Mesodermal cell (in vitro differentiated cells): Measurements from ENCODE around the gene TMEM60.

Source experiments
- H3K27ac ChIP-seq: 2 replicates; pipeline ENCODE4 v1.7.0; 2013; ENCODE audit warnings: mild to moderate bottlenecking, low read depth, low read length, moderate library complexity; ENCODE audit not compliant: severe bottlenecking
- H3K36me3 ChIP-seq: 2 replicates; pipeline ENCODE4 v1.7.1; 2013; ENCODE audit warnings: mild to moderate bottlenecking, low read length, moderate library complexity; ENCODE audit not compliant: control insufficient read depth, insufficient read depth
- H3K4me1 ChIP-seq: one replicate; pipeline ENCODE4 v1.7.1; 2013; ENCODE audit warnings: mild to moderate bottlenecking, low read length; ENCODE audit not compliant: insufficient read depth, control insufficient read depth, poor library complexity, severe bottlenecking
- H3K4me3 ChIP-seq: 2 replicates; pipeline ENCODE4 v1.7.0; 2013; ENCODE audit warnings: low read length, control low read depth, mild to moderate bottlenecking; ENCODE audit not compliant: insufficient read depth, poor library complexity, severe bottlenecking; ENCODE audit errors: extremely low read depth
- H3K9me3 ChIP-seq: 2 replicates; pipeline ENCODE4 v1.7.1; 2013; ENCODE audit warnings: mild to moderate bottlenecking, low read length, moderate library complexity; ENCODE audit not compliant: control insufficient read depth
- WGBS, 2 experiments: methylation state at CpG; one replicate each; pipeline ENCODE4 v1.1.5; 2013; ENCODE audit warnings: missing lambda C conversion rate in 2 of 2; ENCODE audit not compliant: insufficient coverage in 2 of 2; 5-methylcytosine and 5-hydroxymethylcytosine counted together

The TMEM60 gene

GRCh38 chr7:77778535-77778934, 19.7 kb downstream of the TMEM60 start:
- H3K4me3 ChIP-seq, result no peak overlapping the region
- WGBS, 2 experiments, result 83% methylated on average over 1 of the region's 2 CpGs; no CpG with 5 or more reads in 1 of the 2 experiments
- no peaks in the 10 kb centered on the region for H3K4me1 ChIP-seq
- no peaks in the 10 kb centered on the region for H3K9me3 ChIP-seq
- H3K27ac ChIP-seq, result no peak overlapping the region
- H3K36me3 ChIP-seq, result peaks cover 51% of the 10 kb centered on the region

GRCh38 chr7:77771901-77772300, 26.3 kb downstream of the TMEM60 start:
- Histone ChIP-seq H3K9me3 (no peaks in the 10 kb centered on the region), H3K36me3 (peaks cover 45% of the 10 kb centered on the region), H3K27ac (no peak overlapping the region), H3K4me3 (no peak overlapping the region), H3K4me1 (no peaks in the 10 kb centered on the region)

DNA sequence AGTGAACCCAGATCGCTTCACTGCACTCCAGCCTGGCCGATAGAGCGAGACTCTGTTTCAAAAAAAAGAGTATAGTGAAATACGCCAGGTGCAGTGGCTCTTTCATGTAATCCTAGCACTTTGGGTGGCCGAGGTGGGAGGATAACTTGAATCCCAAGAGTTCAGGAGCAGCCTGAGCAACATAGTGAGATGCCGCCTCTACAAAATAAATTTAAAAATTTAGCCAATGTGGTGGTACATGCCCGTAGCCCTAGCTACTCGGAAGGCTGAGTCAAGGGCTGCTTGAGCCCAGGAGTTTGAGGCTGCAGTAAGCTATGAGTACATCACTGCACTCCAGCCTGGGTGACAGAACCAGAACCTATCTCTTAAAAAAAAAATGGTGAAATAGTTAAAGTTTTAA, 27.9 kb downstream of the TMEM60 start:
- H3K36me3 ChIP-seq, result peaks cover 47% of the 10 kb centered on the region
- no peak overlapping the region for H3K4me3 ChIP-seq
- no peak overlapping the region for H3K27ac ChIP-seq
- 83 to 86% methylated on average over 8 of the region's 8 CpGs for WGBS, 2 experiments
- H3K4me1 ChIP-seq, result peaks cover 5% of the 10 kb centered on the region
- no peaks in the 10 kb centered on the region for H3K9me3 ChIP-seq

- H3K9me3 ChIP-seq, result no peaks in the 10 kb centered on the region
- 81 to 96% methylated on average over 3 to 4 of the region's 6 CpGs for WGBS, 2 experiments
- H3K4me3 ChIP-seq, result no peak overlapping the region
- H3K27ac ChIP-seq, result no peak overlapping the region
- peaks cover 5% of the 10 kb centered on the region for H3K4me1 ChIP-seq
- H3K36me3 ChIP-seq, result peaks cover 20% of the 10 kb centered on the region
Observed at GRCh38 chr7:77766801-77767605, 31.2 kb downstream of the TMEM60 start.

- Histone ChIP-seq H3K4me3 (no peak overlapping the region), H3K27ac (peak overlapping the region; percentile 36), H3K4me1 (peaks cover 5% of the 10 kb centered on the region), H3K36me3 (peaks cover 20% of the 10 kb centered on the region), H3K9me3 (no peaks in the 10 kb centered on the region)
- 94 to 100% methylated on average over 2 to 4 of the region's 4 CpGs for WGBS, 2 experiments
Observed at GRCh38 chr7:77765906-77766800, 32.1 kb downstream of the TMEM60 start.

GRCh38 chr7:77765481-77765880, 32.8 kb downstream of the TMEM60 start:
- no peak overlapping the region for H3K4me3 ChIP-seq
- H3K27ac ChIP-seq, result peak overlapping the region; percentile 36
- 94 to 100% methylated on average over 2 of the region's 3 CpGs for WGBS, 2 experiments
- H3K4me1 ChIP-seq, result peaks cover 5% of the 10 kb centered on the region
- H3K9me3 ChIP-seq, result no peaks in the 10 kb centered on the region
- peaks cover 17% of the 10 kb centered on the region for H3K36me3 ChIP-seq

DNA sequence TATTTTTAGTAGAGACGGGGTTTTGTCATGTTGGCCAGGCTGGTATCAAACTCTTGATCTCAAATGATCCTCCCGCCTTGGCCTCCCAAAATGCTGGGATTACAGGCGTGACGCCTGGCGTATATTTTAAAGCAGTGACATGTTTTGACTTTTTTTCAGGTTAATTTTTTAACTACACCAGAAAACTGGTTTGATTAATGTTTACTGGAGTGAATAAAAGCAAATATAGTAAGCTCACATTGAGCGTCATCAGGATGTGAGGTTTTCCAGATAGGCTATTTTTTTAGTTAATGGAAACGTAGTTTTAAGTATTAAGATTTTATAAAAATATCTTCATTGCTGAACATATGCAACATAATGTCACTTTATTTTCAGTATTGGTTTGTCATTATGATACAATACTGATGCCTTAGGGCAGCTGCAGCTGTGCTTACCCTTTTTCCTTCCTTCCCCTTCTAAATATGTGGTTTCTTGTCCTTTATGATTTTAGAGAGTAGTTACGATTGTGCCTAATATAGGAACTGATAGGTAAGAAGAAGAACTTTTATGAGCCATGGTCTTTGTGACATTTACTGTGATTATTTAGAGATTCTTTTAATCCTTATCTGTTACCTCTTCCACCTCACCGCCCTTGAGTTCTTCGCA, 37.3 kb downstream of the TMEM60 start:
- H3K9me3 ChIP-seq, result no peaks in the 10 kb centered on the region
- no peak overlapping the region for H3K4me3 ChIP-seq
- no peak overlapping the region for H3K27ac ChIP-seq
- peaks cover 4% of the 10 kb centered on the region for H3K4me1 ChIP-seq
- H3K36me3 ChIP-seq, result peaks cover 5% of the 10 kb centered on the region
- 88 to 100% methylated on average over 3 of the region's 10 CpGs for WGBS, 2 experiments

- no peaks in the 10 kb centered on the region for H3K9me3 ChIP-seq
- H3K4me1 ChIP-seq, result no peaks in the 10 kb centered on the region
- no peaks in the 10 kb centered on the region for H3K36me3 ChIP-seq
- H3K4me3 ChIP-seq, result no peak overlapping the region
- no peak overlapping the region for H3K27ac ChIP-seq
- WGBS, 2 experiments, result no CpG with 5 or more reads among the region's 3 CpGs
Observed at GRCh38 chr7:77759294-77759889, 38.8 kb downstream of the TMEM60 start.

DNA sequence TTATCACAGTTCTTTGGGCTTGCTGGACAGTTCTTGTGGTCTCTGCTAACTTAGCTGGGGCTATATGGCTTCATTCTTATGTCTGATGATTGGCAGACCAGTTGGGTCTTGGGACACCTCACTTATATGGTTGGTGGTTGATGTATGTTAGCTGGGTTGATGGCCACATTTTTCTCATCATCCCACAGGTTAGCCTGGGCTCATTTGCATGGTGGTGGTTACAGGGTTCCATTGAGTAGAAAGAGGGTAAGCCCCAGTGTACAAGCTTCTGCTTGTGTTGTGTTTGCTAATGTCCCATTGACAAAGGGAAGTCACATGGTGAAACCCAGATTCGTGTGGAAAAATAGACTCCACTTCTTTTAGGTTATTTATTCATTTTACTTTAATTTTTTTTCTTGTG, 40.6 kb downstream of the TMEM60 start:
- Histone ChIP-seq H3K27ac (no peak overlapping the region), H3K4me3 (no peak overlapping the region), H3K9me3 (no peaks in the 10 kb centered on the region), H3K4me1 (no peaks in the 10 kb centered on the region), H3K36me3 (no peaks in the 10 kb centered on the region)
- no CpG with 5 or more reads among the region's 1 CpG for WGBS, 2 experiments

GRCh38 chr7:77753173-77753572, 45.1 kb downstream of the TMEM60 start:
- Histone ChIP-seq H3K27ac (no peak overlapping the region), H3K9me3 (no peaks in the 10 kb centered on the region), H3K4me1 (peaks cover 2% of the 10 kb centered on the region), H3K36me3 (peaks cover 16% of the 10 kb centered on the region), H3K4me3 (no peak overlapping the region)
- 83% methylated on average over 1 of the region's 1 CpG; no CpG with 5 or more reads in 1 of the 2 experiments for whole genome bisulfite sequencing, 2 experiments
